GM21381 (cell line): ENCODE results near the gene NTRK3.

Experiments used
- ATAC-seq: cut with Tn5 transposase; IDR thresholded peaks from one replicate; pipeline ENCODE4 v1.9.1; 2021; ENCODE audit warnings: mild to moderate bottlenecking, moderate library complexity; ENCODE audit not compliant: unreplicated experiment

NTRK3 gene

GRCh38 chr15:88258093-88258641 is 1.6 kb upstream of the NTRK3 start:
- ATAC-seq = no peak

GRCh38 chr15:88257311-88258092 is 963 bp upstream of the NTRK3 start:
- no peak for ATAC-seq

GRCh38 chr15:88255484-88256278 is 858 bp downstream of the NTRK3 start:
- no peak for ATAC-seq

- ATAC-seq = no peak
Measured at GRCh38 chr15:88255087-88255483, 1.5 kb downstream of the NTRK3 start.

GRCh38 chr15:88252441-88252840 is 4.1 kb downstream of the NTRK3 start:
- no peak for ATAC-seq

- ATAC-seq = no peak
Measured at GRCh38 chr15:88250826-88251225, 5.7 kb downstream of the NTRK3 start.

GRCh38 chr15:88249220-88249619 is 7.3 kb downstream of the NTRK3 start:
- no peak for ATAC-seq

- no peak for ATAC-seq
Measured at GRCh38 chr15:88247914-88248313, 8.6 kb downstream of the NTRK3 start.

GRCh38 chr15:88246666-88247446 is 9.7 kb downstream of the NTRK3 start:
- peak; percentile 69 for ATAC-seq

- ATAC-seq = no peak
Measured at GRCh38 chr15:88246081-88246480, 10.5 kb downstream of the NTRK3 start.

GRCh38 chr15:88243895-88244787 is 12.4 kb downstream of the NTRK3 start:
- ATAC-seq = peak; percentile 65

GRCh38 chr15:88242586-88243555 is 13.7 kb downstream of the NTRK3 start:
- no peak for ATAC-seq

- ATAC-seq = no peak
Measured at GRCh38 chr15:88241461-88241860, 15.1 kb downstream of the NTRK3 start.

GRCh38 chr15:88241060-88241459 is 15.5 kb downstream of the NTRK3 start:
- ATAC-seq = no peak

GRCh38 chr15:88239594-88239993 is 16.9 kb downstream of the NTRK3 start:
- no peak for ATAC-seq

- ATAC-seq = no peak
Measured at GRCh38 chr15:88238618-88239430, 17.7 kb downstream of the NTRK3 start.

GRCh38 chr15:88234711-88235110 is 21.8 kb downstream of the NTRK3 start:
- ATAC-seq = no peak

GRCh38 chr15:88233921-88234320 is 22.6 kb downstream of the NTRK3 start:
- ATAC-seq = no peak
